GM10847 (cell line): ENCODE measurements around the gene HLA-F.
A peak's percentile ranks its signal among the peaks of the same experiment; 100 is the strongest.

Experiments used
- POLR2A ChIP-seq: IDR thresholded peaks from 2 replicates; pipeline ENCODE4 v1.6.1; 2011; ENCODE audit not compliant: insufficient read length; ENCODE audit errors: extremely low read depth

HLA-F gene

GRCh38 chr6:29747688-29748250 is 24.5 kb downstream of the HLA-F start:
- no peak for TF ChIP-seq POLR2A

- peak; percentile 35 for TF ChIP-seq POLR2A
Measured at GRCh38 chr6:29748391-29749307, 25.4 kb downstream of the HLA-F start.

- TF ChIP-seq POLR2A, result no peak
Measured at GRCh38 chr6:29749308-29749662, 26.1 kb downstream of the HLA-F start.

- TF ChIP-seq POLR2A, result no peak
Measured at GRCh38 chr6:29749668-29750067, 26.4 kb downstream of the HLA-F start.

- no peak for TF ChIP-seq POLR2A
Measured at GRCh38 chr6:29750709-29751108, 27.5 kb downstream of the HLA-F start.

GRCh38 chr6:29751480-29751879 is 28.2 kb downstream of the HLA-F start:
- no peak for TF ChIP-seq POLR2A

GRCh38 chr6:29752451-29753308 is 29.4 kb downstream of the HLA-F start:
- no peak for TF ChIP-seq POLR2A

- TF ChIP-seq POLR2A, result no peak
Measured at GRCh38 chr6:29753309-29753644, 30.0 kb downstream of the HLA-F start.

GRCh38 chr6:29755295-29755871 is 32.1 kb downstream of the HLA-F start:
- no peak for TF ChIP-seq POLR2A

GRCh38 chr6:29757282-29757681 is 34.0 kb downstream of the HLA-F start:
- no peak for TF ChIP-seq POLR2A

- no peak for TF ChIP-seq POLR2A
Measured at GRCh38 chr6:29757701-29758293, 34.6 kb downstream of the HLA-F start.

- TF ChIP-seq POLR2A, result no peak
Measured at GRCh38 chr6:29758761-29759160, 35.5 kb downstream of the HLA-F start.

GRCh38 chr6:29759457-29759856 is 36.2 kb downstream of the HLA-F start:
- no peak for TF ChIP-seq POLR2A

GRCh38 chr6:29760328-29760727 is 37.1 kb downstream of the HLA-F start:
- no peak for TF ChIP-seq POLR2A

- TF ChIP-seq POLR2A, result no peak
Measured at GRCh38 chr6:29762051-29762450, 38.8 kb downstream of the HLA-F start.
